ENCODE measurements around the gene TNIP3. TPM values are rescaled to one million over a fixed set of nuclear protein-coding genes. Genes with fewer than 3 reads are reported as not detected.

Gene TNIP3
- total and polyA plus RNA-seq, 2 donors (not counting 1 experiment from before 2014, with no cell fraction given), result 0.50 to 0.51 TPM

- Histone ChIP-seq H3K79me2 (ENCODE audit: control insufficient read depth, insufficient read depth, low read length) (no peaks in the 10 kb centered on the region), H3K9ac (ENCODE audit: insufficient read depth, low read length) (no peak overlapping the region), H2AFZ (ENCODE audit: low read length) (no peak overlapping the region), H3K36me3 (ENCODE audit: control insufficient read depth, insufficient read depth, low read length) (no peaks in the 10 kb centered on the region), H3K9me3 (ENCODE audit: control insufficient read depth, insufficient read depth, low read depth, low read length) (no peaks in the 10 kb centered on the region), H3K4me1 (ENCODE audit: control insufficient read depth, extremely low read depth, insufficient read depth, low read length) (no peaks in the 10 kb centered on the region), H3K4me3 (replicated peaks in 1 of 4; ENCODE audit: control extremely low read depth in 1 of 4, insufficient read depth in 1 of 4, low read depth in 3 of 4, low read length in 4 of 4) (no peak overlapping the region), H3K4me2 (ENCODE audit: extremely low read depth, insufficient read depth, low read length) (no peak overlapping the region), H3K27ac (ENCODE audit: insufficient read depth, low read length) (no peak overlapping the region), H4K20me1 (ENCODE audit: control insufficient read depth, extremely low read depth, insufficient read depth, low read length) (no peaks in the 10 kb centered on the region), H3K27me3 (ENCODE audit: control insufficient read depth, insufficient read depth, low read length) (no peaks in the 10 kb centered on the region)
- no peak for DNase-seq (ENCODE audit: low read depth in 2 of 2)
- no peak for TF ChIP-seq CTCF (conservative IDR thresholded peaks at IDR 0.05 in 1 of 2, IDR thresholded peaks at IDR 0.05 in 1 of 2; ENCODE audit: low read depth in 1 of 2, low read length in 2 of 2)
- no peak for TF ChIP-seq EZH2 (IDR thresholded peaks at IDR 0.05; ENCODE audit: low read length, missing control alignments)
Observed at GRCh38 chr4:121148621-121149020, 15.5 kb downstream of the TNIP3 start.

- Histone ChIP-seq H3K36me3 (ENCODE audit: control insufficient read depth, insufficient read depth, low read length) (no peaks in the 10 kb centered on the region), H3K4me3 (replicated peaks in 1 of 4; ENCODE audit: control extremely low read depth in 1 of 4, insufficient read depth in 1 of 4, low read depth in 3 of 4, low read length in 4 of 4) (no peak overlapping the region), H3K27me3 (ENCODE audit: control insufficient read depth, insufficient read depth, low read length) (no peaks in the 10 kb centered on the region), H2AFZ (ENCODE audit: low read length) (no peak overlapping the region), H3K9ac (ENCODE audit: insufficient read depth, low read length) (no peak overlapping the region), H3K27ac (ENCODE audit: insufficient read depth, low read length) (no peak overlapping the region), H3K4me2 (ENCODE audit: extremely low read depth, insufficient read depth, low read length) (peak overlapping the region; percentile 8), H4K20me1 (ENCODE audit: control insufficient read depth, extremely low read depth, insufficient read depth, low read length) (no peaks in the 10 kb centered on the region), H3K9me3 (ENCODE audit: control insufficient read depth, insufficient read depth, low read depth, low read length) (no peaks in the 10 kb centered on the region), H3K4me1 (ENCODE audit: control insufficient read depth, extremely low read depth, insufficient read depth, low read length) (no peaks in the 10 kb centered on the region), H3K79me2 (ENCODE audit: control insufficient read depth, insufficient read depth, low read length) (no peaks in the 10 kb centered on the region)
- TF ChIP-seq CTCF (conservative IDR thresholded peaks at IDR 0.05 in 1 of 2, IDR thresholded peaks at IDR 0.05 in 1 of 2; ENCODE audit: low read depth in 1 of 2, low read length in 2 of 2) (no peak), EZH2 (IDR thresholded peaks at IDR 0.05; ENCODE audit: low read length, missing control alignments) (no peak)
- peak in 1 of 2 donors; percentile 64 for DNase-seq (ENCODE audit: low read depth in 2 of 2)
Observed at GRCh38 chr4:121148000-121148399, 16.1 kb downstream of the TNIP3 start.

- TF ChIP-seq CTCF (conservative IDR thresholded peaks at IDR 0.05 in 1 of 2, IDR thresholded peaks at IDR 0.05 in 1 of 2; ENCODE audit: low read depth in 1 of 2, low read length in 2 of 2) (no peak), EZH2 (IDR thresholded peaks at IDR 0.05; ENCODE audit: low read length, missing control alignments) (no peak)
- Histone ChIP-seq H3K9ac (ENCODE audit: insufficient read depth, low read length) (no peak overlapping the region), H3K4me3 (replicated peaks in 1 of 4; ENCODE audit: control extremely low read depth in 1 of 4, insufficient read depth in 1 of 4, low read depth in 3 of 4, low read length in 4 of 4) (no peak overlapping the region), H3K79me2 (ENCODE audit: control insufficient read depth, insufficient read depth, low read length) (no peaks in the 10 kb centered on the region), H3K4me2 (ENCODE audit: extremely low read depth, insufficient read depth, low read length) (no peak overlapping the region), H3K4me1 (ENCODE audit: control insufficient read depth, extremely low read depth, insufficient read depth, low read length) (no peaks in the 10 kb centered on the region), H3K36me3 (ENCODE audit: control insufficient read depth, insufficient read depth, low read length) (no peaks in the 10 kb centered on the region), H2AFZ (ENCODE audit: low read length) (no peak overlapping the region), H3K27me3 (ENCODE audit: control insufficient read depth, insufficient read depth, low read length) (no peaks in the 10 kb centered on the region), H4K20me1 (ENCODE audit: control insufficient read depth, extremely low read depth, insufficient read depth, low read length) (no peaks in the 10 kb centered on the region), H3K9me3 (ENCODE audit: control insufficient read depth, insufficient read depth, low read depth, low read length) (no peaks in the 10 kb centered on the region), H3K27ac (ENCODE audit: insufficient read depth, low read length) (no peak overlapping the region)
- DNase-seq (ENCODE audit: low read depth in 2 of 2), result peak in 1 of 2 donors; percentile 91
Observed at GRCh38 chr4:121146530-121146929, 17.6 kb downstream of the TNIP3 start.
